ENCODE measurements around the gene OR4C45. TPM values are rescaled to one million over a fixed set of nuclear protein-coding genes. Genes with fewer than 3 reads are reported as not detected.

OR4C45 gene
- total RNA-seq, 1 experiment from 2014 or later: not detected

DNA sequence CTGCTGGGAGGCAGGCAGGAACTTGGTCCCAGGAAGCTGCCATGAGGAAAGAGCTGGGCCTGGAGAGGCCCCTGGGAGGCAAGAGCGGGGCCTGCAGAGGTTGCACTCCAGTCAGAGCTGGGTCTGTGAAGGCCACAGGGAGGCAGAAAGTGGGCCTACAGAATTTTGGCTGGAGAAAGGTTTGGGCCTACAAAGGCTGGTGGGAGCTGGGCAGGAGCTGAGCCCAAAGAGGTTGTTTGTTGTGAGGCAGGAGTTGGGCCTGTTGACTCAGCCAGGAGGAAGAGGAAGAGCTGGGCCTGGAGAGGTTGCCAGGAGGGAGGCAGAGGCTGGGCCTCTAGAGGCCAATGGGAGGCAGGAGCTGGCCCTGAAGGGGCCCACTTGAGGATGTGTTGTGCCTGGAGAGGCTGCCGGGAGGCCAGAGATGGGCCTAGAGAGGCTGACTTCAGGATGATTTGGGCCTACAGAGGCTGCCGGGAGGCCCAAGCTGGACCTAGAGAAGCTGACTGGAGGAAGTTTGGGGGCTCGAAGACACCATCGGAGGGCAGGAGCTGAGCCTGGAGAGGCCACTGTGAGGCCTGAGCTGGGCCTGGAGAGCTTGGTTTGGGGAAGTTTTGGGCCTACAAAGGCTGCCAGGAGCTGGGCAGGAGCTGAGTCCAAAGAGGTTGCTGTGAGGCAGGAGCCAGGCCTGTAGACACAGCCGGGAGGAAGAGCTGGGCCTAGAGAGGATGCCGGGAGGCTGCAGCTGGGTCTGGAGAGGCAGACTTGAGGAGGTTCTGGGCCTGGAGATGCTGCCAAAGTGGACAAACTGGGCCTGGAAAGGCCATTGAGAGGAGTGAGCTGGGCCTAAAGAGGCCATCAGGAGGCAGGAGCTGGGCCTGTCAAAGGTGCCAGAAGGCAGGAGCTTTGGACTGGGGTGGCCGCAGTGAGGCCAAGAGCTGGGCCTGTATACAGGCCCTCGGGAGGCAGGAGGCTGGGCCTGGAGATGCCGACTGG, 40.7 kb downstream of the OR4C45 start:
- POLR2A ChIA-PET: no interaction called here
- no peaks in the 10 kb centered on the region for H3K27me3 ChIP-seq (ENCODE audit: control insufficient read depth, insufficient read depth, low read length)
- intact Hi-C loops (cut with micrococcal nuclease; ENCODE audit: unreplicated experiment) (no loop called here), in situ Hi-C loops (cut with HindIII; ENCODE audit: low pct_unique_long_range_greater_than_20kb, low sequenced_read_pairs) (no loop called here)
- H3K4me1 ChIP-seq (ENCODE audit: control insufficient read depth, insufficient read depth, low read length): no peaks in the 10 kb centered on the region
- CTCF ChIA-PET: interaction anchor here (0.5 kb wide), 1 partner anchor 379 kb away, joined by 6 read pairs; no protein-coding TSS in a partner anchor
- BruUV-seq (replicated peaks): no TSS peak
- H3K27ac ChIP-seq (ENCODE audit: low read length): no peak overlapping the region
- no peaks in the 10 kb centered on the region for H3K9me3 ChIP-seq (ENCODE audit: control insufficient read depth, insufficient read depth, low read depth, low read length)
- ATAC-seq: no peak
- DNase-seq (ENCODE audit: low read depth, low spot score): no peak
- no peak overlapping the region for H3K4me3 ChIP-seq (ENCODE audit: low read depth in 2 of 2, low read length in 2 of 2)
- H3K36me3 ChIP-seq (ENCODE audit: control insufficient read depth, insufficient read depth, low read length): no peaks in the 10 kb centered on the region
- TF ChIP-seq, protein P1, sequence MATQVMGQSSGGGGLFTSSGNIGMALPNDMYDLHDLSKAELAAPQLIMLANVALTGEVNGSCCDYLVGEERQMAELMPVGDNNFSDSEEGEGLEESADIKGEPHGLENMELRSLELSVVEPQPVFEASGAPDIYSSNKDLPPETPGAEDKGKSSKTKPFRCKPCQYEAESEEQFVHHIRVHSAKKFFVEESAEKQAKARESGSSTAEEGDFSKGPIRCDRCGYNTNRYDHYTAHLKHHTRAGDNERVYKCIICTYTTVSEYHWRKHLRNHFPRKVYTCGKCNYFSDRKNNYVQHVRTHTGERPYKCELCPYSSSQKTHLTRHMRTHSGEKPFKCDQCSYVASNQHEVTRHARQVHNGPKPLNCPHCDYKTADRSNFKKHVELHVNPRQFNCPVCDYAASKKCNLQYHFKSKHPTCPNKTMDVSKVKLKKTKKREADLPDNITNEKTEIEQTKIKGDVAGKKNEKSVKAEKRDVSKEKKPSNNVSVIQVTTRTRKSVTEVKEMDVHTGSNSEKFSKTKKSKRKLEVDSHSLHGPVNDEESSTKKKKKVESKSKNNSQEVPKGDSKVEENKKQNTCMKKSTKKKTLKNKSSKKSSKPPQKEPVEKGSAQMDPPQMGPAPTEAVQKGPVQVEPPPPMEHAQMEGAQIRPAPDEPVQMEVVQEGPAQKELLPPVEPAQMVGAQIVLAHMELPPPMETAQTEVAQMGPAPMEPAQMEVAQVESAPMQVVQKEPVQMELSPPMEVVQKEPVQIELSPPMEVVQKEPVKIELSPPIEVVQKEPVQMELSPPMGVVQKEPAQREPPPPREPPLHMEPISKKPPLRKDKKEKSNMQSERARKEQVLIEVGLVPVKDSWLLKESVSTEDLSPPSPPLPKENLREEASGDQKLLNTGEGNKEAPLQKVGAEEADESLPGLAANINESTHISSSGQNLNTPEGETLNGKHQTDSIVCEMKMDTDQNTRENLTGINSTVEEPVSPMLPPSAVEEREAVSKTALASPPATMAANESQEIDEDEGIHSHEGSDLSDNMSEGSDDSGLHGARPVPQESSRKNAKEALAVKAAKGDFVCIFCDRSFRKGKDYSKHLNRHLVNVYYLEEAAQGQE (IDR thresholded peaks at IDR 0.05; ENCODE audit: insufficient read depth in 1 of 2, low read depth in 2 of 2, low read length in 1 of 2): no peak
- TF ChIP-seq TCF7L2 (IDR thresholded peaks at IDR 0.05; ENCODE audit: low read depth, low read length) (no peak), SIN3A (IDR thresholded peaks at IDR 0.05; ENCODE audit: borderline replicate concordance, insufficient read depth, low read depth, low read length) (no peak), POLR2AphosphoS5 (IDR thresholded peaks at IDR 0.05; ENCODE audit: low read depth, low read length) (no peak)
- TF ChIP-seq, protein P2, sequence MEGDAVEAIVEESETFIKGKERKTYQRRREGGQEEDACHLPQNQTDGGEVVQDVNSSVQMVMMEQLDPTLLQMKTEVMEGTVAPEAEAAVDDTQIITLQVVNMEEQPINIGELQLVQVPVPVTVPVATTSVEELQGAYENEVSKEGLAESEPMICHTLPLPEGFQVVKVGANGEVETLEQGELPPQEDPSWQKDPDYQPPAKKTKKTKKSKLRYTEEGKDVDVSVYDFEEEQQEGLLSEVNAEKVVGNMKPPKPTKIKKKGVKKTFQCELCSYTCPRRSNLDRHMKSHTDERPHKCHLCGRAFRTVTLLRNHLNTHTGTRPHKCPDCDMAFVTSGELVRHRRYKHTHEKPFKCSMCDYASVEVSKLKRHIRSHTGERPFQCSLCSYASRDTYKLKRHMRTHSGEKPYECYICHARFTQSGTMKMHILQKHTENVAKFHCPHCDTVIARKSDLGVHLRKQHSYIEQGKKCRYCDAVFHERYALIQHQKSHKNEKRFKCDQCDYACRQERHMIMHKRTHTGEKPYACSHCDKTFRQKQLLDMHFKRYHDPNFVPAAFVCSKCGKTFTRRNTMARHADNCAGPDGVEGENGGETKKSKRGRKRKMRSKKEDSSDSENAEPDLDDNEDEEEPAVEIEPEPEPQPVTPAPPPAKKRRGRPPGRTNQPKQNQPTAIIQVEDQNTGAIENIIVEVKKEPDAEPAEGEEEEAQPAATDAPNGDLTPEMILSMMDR (IDR thresholded peaks at IDR 0.05): no peak

DNA sequence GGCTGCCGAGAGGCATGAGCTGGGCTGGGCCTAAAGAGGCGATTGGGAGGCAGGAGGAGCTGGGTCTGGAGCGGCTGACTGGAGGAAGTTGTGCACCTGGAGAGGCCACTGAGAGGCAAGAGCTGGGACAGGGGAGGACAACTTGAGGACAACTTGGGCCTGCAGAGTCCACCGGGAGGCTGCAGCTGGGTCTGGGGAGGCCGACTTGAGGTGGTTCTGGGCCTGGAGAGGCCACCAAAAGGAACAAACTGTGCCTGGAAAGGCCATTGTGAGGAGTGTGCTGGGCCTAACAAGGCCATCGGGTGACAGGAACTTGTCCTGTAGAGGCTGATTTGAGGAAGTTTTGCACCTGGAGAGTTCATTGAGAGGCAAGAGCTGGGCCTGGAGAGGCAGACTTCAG, 41.5 kb downstream of the OR4C45 start:
- intact Hi-C loops (cut with micrococcal nuclease; ENCODE audit: unreplicated experiment): no loop called here
- H3K4me3 ChIP-seq (ENCODE audit: low read depth in 2 of 2, low read length in 2 of 2): no peak overlapping the region
- H3K4me1 ChIP-seq (ENCODE audit: control insufficient read depth, insufficient read depth, low read length): no peaks in the 10 kb centered on the region
- H3K9me3 ChIP-seq (ENCODE audit: control insufficient read depth, insufficient read depth, low read depth, low read length): no peaks in the 10 kb centered on the region
- H3K27ac ChIP-seq (ENCODE audit: low read length): no peak overlapping the region
- in situ Hi-C loops (cut with HindIII; ENCODE audit: low pct_unique_long_range_greater_than_20kb, low sequenced_read_pairs): no loop called here
- CTCF ChIA-PET: no interaction called here
- ATAC-seq (no peak), DNase-seq (ENCODE audit: low read depth, low spot score) (no peak)
- POLR2A ChIA-PET: no interaction called here
- H3K36me3 ChIP-seq (ENCODE audit: control insufficient read depth, insufficient read depth, low read length): no peaks in the 10 kb centered on the region
- no TSS peak for BruUV-seq (replicated peaks)
- TF ChIP-seq SIN3A (IDR thresholded peaks at IDR 0.05; ENCODE audit: borderline replicate concordance, insufficient read depth, low read depth, low read length): no peak
- TF ChIP-seq TCF7L2 (IDR thresholded peaks at IDR 0.05; ENCODE audit: low read depth, low read length): no peak
- no peak for TF ChIP-seq POLR2AphosphoS5 (IDR thresholded peaks at IDR 0.05; ENCODE audit: low read depth, low read length)
- TF ChIP-seq, protein P1 (IDR thresholded peaks at IDR 0.05; ENCODE audit: insufficient read depth in 1 of 2, low read depth in 2 of 2, low read length in 1 of 2): no peak
- no peaks in the 10 kb centered on the region for H3K27me3 ChIP-seq (ENCODE audit: control insufficient read depth, insufficient read depth, low read length)

Data from Panc1 (cell line).